ENCODE results near the gene PELI1.
A peak's percentile ranks its signal among the peaks of the same experiment; 100 is the strongest.

The PELI1 gene, protein sequence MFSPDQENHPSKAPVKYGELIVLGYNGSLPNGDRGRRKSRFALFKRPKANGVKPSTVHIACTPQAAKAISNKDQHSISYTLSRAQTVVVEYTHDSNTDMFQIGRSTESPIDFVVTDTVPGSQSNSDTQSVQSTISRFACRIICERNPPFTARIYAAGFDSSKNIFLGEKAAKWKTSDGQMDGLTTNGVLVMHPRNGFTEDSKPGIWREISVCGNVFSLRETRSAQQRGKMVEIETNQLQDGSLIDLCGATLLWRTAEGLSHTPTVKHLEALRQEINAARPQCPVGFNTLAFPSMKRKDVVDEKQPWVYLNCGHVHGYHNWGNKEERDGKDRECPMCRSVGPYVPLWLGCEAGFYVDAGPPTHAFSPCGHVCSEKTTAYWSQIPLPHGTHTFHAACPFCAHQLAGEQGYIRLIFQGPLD

DNA sequence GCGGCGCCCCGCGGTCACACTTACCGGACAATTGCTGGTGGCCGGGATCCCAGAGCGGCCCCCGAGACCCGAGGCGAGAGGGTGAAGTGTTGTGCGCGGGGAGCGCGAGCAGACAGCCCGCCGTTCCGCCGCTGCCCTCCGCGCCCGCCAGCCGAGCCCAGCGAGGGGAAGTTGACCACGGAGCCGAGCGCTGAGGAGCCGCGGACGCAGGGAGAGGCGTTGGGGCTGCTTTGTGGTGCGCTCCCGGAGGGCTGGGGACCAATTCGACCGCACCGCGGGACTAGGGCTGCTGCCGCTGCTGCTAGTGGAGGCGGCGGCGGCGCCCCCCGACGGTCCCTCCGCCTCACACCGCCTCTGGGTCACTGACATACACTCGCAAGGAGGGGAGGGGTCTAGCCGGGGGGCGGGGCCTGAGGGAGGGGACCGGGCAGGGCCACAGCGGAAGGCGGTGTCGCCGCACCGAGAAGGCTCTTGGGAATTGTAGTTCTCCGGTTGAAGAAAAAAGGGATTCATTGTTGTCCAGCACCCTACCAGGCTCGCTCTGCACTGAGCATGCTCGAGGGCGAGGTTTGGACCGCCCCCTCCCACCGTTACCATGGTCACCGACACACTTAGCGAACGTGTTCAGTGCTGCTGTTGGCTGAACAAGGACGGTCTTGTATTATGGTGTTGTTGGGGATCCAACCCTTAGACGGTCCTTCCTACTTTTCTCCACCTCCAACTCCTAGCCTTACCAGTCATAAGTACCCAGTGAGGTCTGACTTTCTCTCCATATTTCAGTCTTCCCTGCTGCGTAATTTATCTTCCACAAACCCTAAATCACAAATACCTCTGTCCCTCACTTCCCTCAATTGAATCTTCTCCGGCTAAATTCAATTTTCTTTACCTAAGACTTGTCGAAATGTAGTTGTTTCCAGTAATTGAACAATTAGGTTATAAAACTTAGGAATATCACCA is at the start of gene PELI1:
Gene PELI1, minus strand, starts transcription at position 364 of the 957 bp plus-strand sequence. CDS start 36,110 bp downstream, outside the sequence.
- Mint-ChIP-seq H3K4me1 (ENCODE audit: low read depth) (peaks cover 24% of the 10 kb centered on the region), H3K27me3 (ENCODE audit: low read depth) (no peaks in the 10 kb centered on the region), H3K4me3 (peak within 1 kb of the TSS; percentile 95), H3K9me3 (no peaks in the 10 kb centered on the region), H3K36me3 (ENCODE audit: low read depth) (peaks cover 9% of the 10 kb centered on the region), H3K27ac (peak within 1 kb of the TSS; percentile 94)
- DNase-seq (ENCODE audit: low spot score) = peak; percentile 87

DNA sequence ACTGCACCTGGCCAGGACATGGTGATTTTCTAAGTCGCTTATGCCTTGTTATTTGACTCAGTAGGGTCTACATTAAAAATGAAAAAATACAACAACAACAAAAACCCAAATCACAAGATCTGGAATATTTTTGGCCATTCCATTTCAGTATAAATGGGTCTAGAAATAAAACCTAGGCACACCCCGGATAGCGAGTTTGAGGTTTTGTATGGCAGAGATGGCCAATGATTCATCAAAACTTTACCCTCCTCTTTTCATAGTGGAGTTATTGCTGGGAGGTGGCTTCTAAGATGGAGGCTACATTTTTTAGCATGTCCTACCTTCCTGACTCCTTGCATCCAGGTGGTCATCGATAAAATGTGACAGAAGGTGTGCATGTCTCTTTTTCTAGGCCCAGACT is 49.3 kb upstream of the PELI1 start:
- Mint-ChIP-seq H3K27me3 (ENCODE audit: low read depth) (peaks cover 6% of the 10 kb centered on the region), H3K27ac (no peak overlapping the region), H3K36me3 (ENCODE audit: low read depth) (no peaks in the 10 kb centered on the region), H3K9me3 (no peaks in the 10 kb centered on the region), H3K4me3 (no peak overlapping the region), H3K4me1 (ENCODE audit: low read depth) (peaks cover 5% of the 10 kb centered on the region)
- no peak for DNase-seq (ENCODE audit: low spot score)

DNA sequence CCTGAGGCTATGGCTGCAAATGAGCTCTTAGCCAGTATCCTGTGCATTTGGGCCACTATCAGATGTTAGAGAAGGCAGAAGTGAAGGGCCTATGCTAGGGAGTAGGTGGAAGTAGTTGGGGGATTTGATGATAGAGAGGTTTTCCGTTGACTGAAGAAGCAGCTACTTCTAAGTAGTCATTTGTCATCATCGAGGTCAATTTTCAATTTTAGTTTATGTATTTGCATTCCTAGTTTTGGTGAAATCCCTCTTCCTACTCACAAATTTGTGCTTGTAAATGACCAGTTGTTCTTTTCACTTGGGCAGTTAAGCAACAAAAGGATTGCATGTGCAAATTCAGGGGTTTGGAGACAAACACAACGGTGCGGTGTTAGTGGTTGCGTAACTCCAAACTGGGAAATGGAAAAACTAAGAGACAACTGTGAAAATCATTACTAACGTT is 48.5 kb upstream of the PELI1 start:
- Mint-ChIP-seq H3K9me3 (no peaks in the 10 kb centered on the region), H3K27ac (no peak overlapping the region), H3K4me1 (ENCODE audit: low read depth) (peaks cover 5% of the 10 kb centered on the region), H3K36me3 (ENCODE audit: low read depth) (no peaks in the 10 kb centered on the region), H3K27me3 (ENCODE audit: low read depth) (peaks cover 6% of the 10 kb centered on the region), H3K4me3 (no peak overlapping the region)
- DNase-seq (ENCODE audit: low spot score) = no peak

DNA sequence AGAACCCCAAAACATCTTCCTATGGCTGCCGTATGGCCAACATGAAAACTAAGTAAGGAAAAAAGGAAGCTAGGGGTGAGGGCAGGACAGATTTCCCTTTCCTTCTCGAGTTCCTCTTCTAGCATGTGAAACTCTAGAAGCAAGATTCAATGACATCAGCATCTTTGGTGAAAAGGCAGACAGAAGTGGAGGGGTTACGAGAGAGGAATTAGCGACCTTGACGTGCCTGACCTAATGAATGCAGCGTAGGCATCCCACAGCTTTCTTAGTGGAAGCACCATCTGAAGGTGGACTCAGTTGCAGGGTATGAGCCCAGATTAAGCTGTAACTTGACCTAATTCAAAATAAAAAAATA is 47.9 kb upstream of the PELI1 start:
- Mint-ChIP-seq H3K27me3 (ENCODE audit: low read depth) (peaks cover 4% of the 10 kb centered on the region), H3K27ac (no peak overlapping the region), H3K4me3 (no peak overlapping the region), H3K4me1 (ENCODE audit: low read depth) (peaks cover 5% of the 10 kb centered on the region), H3K9me3 (no peaks in the 10 kb centered on the region), H3K36me3 (ENCODE audit: low read depth) (no peaks in the 10 kb centered on the region)
- no peak for DNase-seq (ENCODE audit: low spot score)

DNA sequence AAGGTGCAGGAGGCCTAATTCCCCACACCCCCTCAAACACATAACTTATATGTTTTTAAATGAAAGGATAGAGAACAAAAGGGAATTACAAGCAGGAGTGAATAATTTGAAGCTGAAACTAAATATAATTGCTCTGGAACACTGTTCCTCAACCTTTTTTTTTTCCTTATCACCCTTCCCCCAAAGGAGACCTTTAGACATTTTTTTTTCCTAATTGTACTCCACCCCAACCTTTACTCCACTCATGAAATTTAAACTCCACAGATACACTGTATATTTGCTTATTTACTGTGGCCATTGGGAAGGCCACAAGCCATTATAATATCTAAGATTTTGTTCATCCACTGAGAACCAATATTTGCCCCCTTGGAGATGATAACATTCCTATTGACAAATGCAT is 45.4 kb upstream of the PELI1 start:
- peaks cover 17% of the 10 kb centered on the region for H3K27me3 Mint-ChIP-seq (ENCODE audit: low read depth)
- no peaks in the 10 kb centered on the region for H3K36me3 Mint-ChIP-seq (ENCODE audit: low read depth)

DNA sequence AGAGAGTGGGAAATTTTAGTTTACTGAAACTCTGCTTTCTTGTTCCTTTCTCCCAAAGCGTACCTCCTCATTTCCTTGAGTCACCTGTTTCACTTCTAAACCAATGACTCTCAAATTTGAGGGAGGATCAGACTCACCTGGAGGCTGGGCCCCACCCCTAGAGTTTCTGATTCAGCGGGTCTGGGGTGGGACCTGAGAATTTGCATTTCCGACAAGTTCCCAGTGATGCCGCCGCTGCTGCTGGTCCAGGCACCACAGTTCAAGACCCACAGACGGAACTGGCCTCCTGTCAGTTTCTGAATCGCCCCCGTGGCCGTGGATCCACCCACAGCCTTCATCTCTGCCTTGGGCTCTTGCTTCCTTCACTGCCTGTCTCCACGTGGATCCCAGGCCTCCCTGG is 44.9 kb upstream of the PELI1 start:
- H3K4me1 Mint-ChIP-seq (ENCODE audit: low read depth) = peaks cover 7% of the 10 kb centered on the region

More for the DNA sequence above, 45.4 kb upstream of the PELI1 start:
- Mint-ChIP-seq H3K4me3 (no peak overlapping the region), H3K9me3 (no peaks in the 10 kb centered on the region), H3K27ac (no peak overlapping the region), H3K4me1 (ENCODE audit: low read depth) (peaks cover 7% of the 10 kb centered on the region)
- DNase-seq (ENCODE audit: low spot score) = no peak

DNA sequence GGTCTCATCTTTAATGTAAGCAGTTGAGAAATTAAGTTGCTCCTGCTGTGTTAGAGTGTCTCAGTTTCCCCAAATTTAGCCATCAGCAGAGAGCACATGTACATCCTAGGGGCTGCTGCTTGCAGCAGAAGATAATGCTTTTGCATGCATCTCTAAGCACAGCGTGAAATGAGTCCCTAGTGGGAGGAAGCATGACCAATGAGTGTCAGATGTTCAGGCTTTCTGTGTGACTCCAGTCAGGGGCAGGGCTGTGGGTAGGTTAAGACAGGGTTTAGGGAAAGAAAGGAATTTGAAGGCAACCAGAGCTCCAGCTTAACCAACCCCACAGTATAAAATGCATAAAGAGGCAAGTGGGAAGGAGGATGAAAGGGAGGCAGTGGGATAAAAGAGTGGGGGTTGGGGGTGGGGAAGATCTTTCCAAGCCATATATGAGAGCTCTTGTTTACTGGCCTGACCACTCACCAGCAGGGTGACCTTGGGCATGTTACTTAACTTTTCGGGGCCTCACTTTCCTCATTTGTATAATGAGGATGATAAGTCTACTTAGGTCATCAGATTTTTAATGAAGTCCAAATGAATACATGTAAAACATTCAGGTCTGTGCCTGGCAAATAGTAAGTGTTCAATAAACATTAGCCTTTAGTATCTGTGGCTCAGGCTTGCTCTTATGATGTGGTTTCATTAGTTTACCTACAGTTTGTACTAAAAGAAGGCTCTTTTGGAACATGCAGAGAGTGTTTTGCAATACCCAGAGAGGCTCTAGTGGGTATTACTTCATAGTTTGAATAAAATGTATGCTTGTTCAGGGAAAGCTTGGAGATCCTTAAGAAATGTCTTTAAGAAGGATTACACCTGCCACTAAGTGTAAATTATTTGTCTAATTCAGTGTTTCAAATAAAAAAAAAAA is 42.7 kb upstream of the PELI1 start:
- Mint-ChIP-seq H3K4me1 (ENCODE audit: low read depth) (peaks cover 4% of the 10 kb centered on the region), H3K9me3 (no peaks in the 10 kb centered on the region), H3K27me3 (ENCODE audit: low read depth) (peaks cover 19% of the 10 kb centered on the region), H3K36me3 (ENCODE audit: low read depth) (no peaks in the 10 kb centered on the region), H3K4me3 (no peak overlapping the region), H3K27ac (no peak overlapping the region)
- DNase-seq (ENCODE audit: low spot score) = no peak

More for the DNA sequence above, 44.9 kb upstream of the PELI1 start:
- Mint-ChIP-seq H3K4me3 (no peak overlapping the region), H3K27ac (no peak overlapping the region), H3K27me3 (ENCODE audit: low read depth) (peaks cover 17% of the 10 kb centered on the region), H3K36me3 (ENCODE audit: low read depth) (no peaks in the 10 kb centered on the region), H3K9me3 (no peaks in the 10 kb centered on the region)
- DNase-seq (ENCODE audit: low spot score) = no peak

DNA sequence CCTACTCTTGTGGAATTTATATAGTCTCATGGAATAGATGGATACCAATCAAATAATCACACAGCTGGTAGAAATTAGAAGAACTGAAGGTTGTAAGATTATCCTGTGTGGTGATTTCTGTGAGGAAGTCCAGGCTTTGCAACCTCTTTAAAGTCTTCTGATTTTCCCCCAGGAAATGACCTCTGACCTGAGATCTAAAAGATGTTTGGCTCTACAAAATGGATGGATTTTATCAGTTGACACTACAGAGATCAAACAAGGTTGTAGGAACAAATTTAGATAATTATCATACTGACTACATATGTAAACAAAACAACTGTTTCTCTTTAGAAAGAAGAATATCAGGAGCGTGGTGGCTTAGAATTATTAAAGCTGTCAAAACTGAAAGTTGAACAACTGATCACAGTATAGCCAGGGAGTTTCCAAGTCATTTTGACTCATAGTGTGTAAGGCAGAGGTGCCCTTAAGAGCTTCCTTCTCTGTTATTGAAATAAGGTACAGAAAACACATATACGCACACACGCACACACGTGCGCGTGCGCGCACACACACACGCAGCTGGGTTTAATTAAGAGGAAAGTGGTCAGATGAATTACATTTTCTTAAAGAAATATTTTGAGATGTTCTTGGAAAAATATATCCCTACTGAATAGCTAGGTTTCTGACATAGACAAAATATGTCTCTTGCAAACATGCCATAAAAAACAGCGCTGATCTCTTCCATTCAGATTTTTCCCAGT is 35.5 kb upstream of the PELI1 start:
- H3K9me3 Mint-ChIP-seq = no peaks in the 10 kb centered on the region
- no peak overlapping the region for H3K4me3 Mint-ChIP-seq
- no peaks in the 10 kb centered on the region for H3K36me3 Mint-ChIP-seq (ENCODE audit: low read depth)
- peak overlapping the region; percentile 27 for H3K27ac Mint-ChIP-seq
- H3K4me1 Mint-ChIP-seq (ENCODE audit: low read depth) = peaks cover 9% of the 10 kb centered on the region
- peaks cover 9% of the 10 kb centered on the region for H3K27me3 Mint-ChIP-seq (ENCODE audit: low read depth)
- DNase-seq (ENCODE audit: low spot score) = peak; percentile 16

DNA sequence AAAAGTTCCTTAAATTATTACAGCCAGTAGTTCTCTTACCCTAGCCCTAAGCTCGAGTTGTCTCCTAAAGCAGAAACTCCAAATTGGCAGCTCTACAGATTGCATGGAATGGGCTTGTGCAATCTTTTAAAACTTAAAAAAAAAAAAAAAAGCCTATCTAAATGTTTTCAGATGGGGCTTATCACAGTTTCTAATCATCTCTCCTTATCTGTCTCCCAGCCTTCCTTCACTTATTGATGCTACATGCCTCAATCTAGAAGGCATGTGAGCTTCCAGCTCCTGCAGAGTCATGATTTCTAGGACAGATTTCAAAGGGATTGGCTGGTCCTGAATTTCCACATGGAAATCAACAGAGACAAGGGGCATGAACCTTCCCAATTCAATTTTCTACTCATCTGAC is 33.1 kb upstream of the PELI1 start:
- Mint-ChIP-seq H3K4me3 (no peak overlapping the region), H3K4me1 (ENCODE audit: low read depth) (peaks cover 10% of the 10 kb centered on the region), H3K9me3 (no peaks in the 10 kb centered on the region), H3K27me3 (ENCODE audit: low read depth) (peaks cover 4% of the 10 kb centered on the region), H3K27ac (no peak overlapping the region), H3K36me3 (ENCODE audit: low read depth) (no peaks in the 10 kb centered on the region)
- DNase-seq (ENCODE audit: low spot score) = no peak

DNA sequence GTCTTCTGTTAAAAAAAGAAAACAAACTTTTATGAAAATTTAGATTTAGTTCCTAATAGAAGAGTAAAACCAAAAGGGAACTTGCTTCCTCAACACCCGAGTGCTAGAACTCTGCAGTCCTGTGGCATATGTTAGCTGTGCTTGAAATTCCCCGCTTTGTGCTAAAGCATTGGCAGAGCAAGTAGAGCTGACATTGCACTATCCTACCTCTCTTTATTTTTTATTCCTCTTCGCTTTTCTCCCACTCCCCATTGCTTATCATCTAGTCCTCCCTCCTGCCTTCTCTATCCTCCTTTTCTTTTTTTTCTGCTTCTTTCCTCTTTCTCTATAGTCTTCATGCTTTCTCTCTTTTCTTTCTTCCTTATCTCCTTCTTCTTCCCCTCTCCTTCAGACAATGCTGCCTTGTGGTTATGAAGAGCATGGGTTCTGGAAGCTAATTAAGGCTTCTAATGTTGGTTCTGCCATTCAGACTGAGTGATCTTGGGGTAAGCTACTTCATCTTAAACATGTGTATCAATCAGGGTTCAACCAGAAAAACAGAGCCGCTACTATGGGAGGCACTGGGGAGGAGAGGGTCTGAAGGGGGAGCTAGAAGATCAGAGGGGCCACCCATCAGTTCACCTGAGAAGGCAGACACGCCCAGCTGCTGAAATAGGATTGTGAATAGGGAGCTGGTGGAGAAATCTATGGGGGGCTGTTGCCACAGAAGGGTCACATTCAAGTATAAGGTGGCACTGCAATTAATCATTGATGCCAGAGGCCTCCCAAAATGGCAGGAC is 31.4 kb upstream of the PELI1 start:
- H3K27me3 Mint-ChIP-seq (ENCODE audit: low read depth) = peaks cover 4% of the 10 kb centered on the region
- H3K36me3 Mint-ChIP-seq (ENCODE audit: low read depth) = no peaks in the 10 kb centered on the region
- no peak overlapping the region for H3K27ac Mint-ChIP-seq
- no peak for DNase-seq (ENCODE audit: low spot score)
- H3K4me3 Mint-ChIP-seq = no peak overlapping the region
- H3K4me1 Mint-ChIP-seq (ENCODE audit: low read depth) = peaks cover 10% of the 10 kb centered on the region
- H3K9me3 Mint-ChIP-seq = no peaks in the 10 kb centered on the region

DNA sequence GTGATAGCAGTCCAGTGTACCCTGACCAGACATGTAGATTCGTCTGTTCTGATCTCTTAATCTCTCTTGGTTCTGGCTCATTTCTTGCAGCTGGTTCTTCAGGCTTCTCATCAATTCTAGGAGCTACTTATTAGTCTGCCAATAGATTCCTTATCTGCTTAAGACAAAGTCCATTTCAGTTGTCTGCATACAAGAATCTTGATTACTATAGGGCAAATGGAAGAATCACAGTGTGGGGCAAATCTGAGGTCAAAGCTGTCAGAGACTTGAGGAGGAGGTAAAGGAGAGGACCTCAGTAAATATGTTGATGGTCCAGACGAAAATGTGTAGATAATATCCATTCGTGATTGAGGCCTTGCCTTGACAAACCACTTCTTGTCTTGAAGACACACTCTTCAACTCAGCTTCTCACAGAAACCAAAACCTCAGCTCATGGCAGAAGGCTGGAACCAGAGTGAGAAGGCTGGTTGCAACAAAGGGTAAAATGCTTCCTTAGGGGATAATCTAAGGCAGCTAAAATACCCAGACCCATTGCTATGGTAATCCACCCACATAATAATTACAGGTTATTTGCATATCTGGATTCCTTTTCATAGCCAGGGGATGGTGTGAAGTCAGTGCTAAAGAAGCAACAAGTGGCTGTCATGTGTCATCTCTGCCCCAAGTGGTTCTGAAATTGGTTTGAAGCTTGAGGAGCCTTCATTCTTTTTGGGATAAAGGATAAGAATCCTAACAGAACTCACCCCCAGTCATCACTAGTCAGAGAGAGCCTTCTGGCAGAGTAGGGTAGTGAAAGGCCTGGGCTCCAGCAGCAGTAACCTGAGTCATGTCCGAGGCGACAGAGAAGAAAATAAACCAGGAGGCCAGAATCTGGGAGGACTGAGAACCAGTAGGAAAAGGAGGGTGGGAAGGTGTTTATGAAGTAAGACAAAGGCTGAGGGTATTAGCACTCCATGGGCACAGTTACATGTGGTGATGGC is 29.2 kb upstream of the PELI1 start:
- peaks cover 5% of the 10 kb centered on the region for H3K4me1 Mint-ChIP-seq (ENCODE audit: low read depth)
- no peak overlapping the region for H3K4me3 Mint-ChIP-seq
- H3K27ac Mint-ChIP-seq = no peak overlapping the region
- no peaks in the 10 kb centered on the region for H3K9me3 Mint-ChIP-seq
- DNase-seq (ENCODE audit: low spot score) = no peak
- no peaks in the 10 kb centered on the region for H3K36me3 Mint-ChIP-seq (ENCODE audit: low read depth)
- H3K27me3 Mint-ChIP-seq (ENCODE audit: low read depth) = peaks cover 7% of the 10 kb centered on the region

Measured in T-helper 2 cell treated with Interferon-gamma antibody and Interleukin-4, amounts not matched to agents 5 μg/mL and 100 μg/mL, for 36 hours (primary cell).